Measurements from ENCODE around the gene CNKSR1. TPM values are rescaled to one million over a fixed set of nuclear protein-coding genes. Genes with fewer than 3 reads are reported as not detected.

The CNKSR1 gene
- total RNA-seq (2022; extraction: Qiagen RNA extraction) = 0.15 to 0.51 TPM (median 0.30 TPM) in 5 replicates

DNA sequence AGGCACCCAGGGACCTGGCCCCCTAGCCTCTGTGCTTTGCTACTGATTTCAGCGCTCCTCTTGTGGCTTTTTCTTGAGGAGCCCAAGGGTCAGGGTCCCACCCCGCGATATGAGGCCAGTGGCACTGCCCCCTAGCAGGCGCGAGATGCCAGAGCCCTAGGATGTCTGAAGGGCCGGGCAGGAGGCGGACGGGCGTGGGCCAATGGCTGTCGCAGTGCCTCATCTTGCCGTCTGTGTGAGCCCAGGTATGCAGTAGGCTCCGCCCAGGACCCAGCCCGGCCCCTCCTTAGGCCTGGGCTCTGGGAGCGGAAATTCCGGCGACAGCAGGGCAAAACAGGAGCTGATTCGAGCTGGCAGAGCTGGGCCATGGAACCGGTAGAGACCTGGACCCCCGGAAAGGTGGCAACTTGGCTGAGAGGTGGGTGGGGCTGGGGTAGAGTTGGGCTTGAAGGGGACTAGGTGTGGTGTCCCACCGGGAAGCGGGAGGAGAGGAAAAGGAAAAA lies at the start of gene CNKSR1:
Gene CNKSR1, plus strand, starts transcription at position 310 of the 503 bp plus-strand sequence. Its CDS starts 57 bp downstream, at position 367.

GRCh38 chr1:26158908-26159742 lies 18.2 kb upstream of the CNKSR1 start, which contains the start of gene FAM110D:
TSS of gene FAM110D (plus strand) at chr1:26159079. CDS start at chr1:26161292, 2,213 bp downstream.

DNA sequence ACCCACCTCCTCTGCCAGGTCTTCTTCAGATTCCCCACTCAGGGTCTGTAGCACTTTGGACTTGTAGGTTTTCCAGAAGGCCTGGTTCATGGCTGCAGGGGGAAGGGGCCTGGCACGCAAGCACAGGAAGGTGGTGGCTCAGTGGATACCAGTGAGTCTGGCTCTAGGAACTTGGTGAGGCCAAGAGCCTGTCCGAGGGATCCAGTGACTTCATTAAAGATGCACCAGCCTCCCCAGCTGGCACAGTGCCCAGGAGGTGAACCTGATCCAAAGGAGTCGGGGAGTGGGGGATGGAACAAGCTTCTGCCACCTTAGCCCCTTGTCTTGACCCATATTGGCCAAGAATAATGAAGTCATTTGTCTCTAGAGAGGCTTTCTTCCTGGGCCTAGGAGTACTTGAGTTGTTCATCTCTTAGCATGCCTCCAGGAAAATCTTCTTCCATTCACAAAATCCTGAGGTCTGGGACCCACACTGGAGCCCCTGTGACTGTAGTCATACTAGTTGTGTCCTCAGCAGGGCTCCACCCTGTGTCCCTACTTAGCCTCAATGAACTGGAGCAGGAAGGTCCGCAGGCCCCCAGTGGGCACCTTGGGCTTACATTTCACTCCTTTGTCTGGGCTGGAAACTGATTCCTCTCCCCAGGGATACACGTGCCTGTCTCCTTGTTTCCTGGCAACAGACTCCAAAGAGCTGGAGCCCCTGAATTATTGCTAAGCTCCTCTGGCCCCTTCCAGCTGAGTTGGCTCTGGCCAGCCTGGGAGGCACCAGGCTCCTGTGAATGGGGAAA lies 8.7 kb upstream of the CNKSR1 start, which contains the start of gene C1orf232:
Gene C1orf232, minus strand, starts transcription at position 554 of the 788 bp plus-strand sequence. Its CDS starts 464 bp downstream, at position 90.

DNA sequence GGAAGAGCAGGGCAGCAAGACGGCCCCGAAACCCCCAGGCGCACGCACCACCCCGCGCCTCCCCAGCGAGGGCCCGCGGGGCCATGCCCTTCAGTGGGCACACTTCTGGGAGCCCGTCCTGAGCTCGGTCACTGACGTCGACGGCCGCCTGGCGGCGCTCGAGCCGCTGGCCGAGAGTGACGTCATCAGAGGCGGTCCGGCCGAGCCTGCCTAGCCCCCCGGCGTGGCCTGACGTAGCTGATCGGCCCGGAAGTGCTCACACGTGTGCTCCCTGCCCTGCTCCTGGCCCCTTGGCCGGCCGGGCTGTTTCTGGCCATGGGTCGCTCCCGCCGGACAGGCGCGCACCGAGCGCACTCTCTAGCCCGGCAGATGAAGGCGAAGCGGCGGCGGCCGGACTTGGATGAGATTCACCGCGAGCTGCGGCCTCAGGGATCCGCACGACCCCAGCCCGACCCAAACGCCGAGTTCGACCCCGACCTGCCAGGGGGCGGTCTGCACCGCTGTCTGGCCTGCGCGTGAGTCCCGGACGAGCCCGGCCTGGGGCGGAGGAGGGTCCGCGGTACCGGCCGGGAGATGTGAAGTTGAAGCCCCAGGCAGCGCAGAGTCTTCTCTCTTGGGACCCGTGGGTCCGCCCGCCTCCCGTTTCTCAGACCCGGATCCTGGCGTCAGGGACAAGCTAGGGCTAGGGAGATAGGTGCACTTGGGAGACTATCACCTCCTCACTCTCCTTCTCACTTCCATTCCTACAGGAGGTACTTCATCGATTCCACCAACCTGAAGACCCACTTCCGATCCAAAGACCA lies 7.4 kb upstream of the CNKSR1 start, which contains the start of gene ZNF593:
Gene ZNF593, plus strand, starts transcription at position 240 of the 803 bp plus-strand sequence. Its CDS starts 76 bp downstream, at position 316.

GRCh38 chr1:26171084-26172072 lies 5.9 kb upstream of the CNKSR1 start, which contains the start of gene ZNF593OS:
TSS of gene ZNF593OS (minus strand) at chr1:26171832. CDS start at chr1:26171661, 171 bp downstream.

GRCh38 chr1:26190373-26190987 lies 13.2 kb downstream of the CNKSR1 start, which contains the start of gene CATSPER4:
TSS of gene CATSPER4 (plus strand) at chr1:26190602. CDS start at chr1:26190628, 26 bp downstream.

GRCh38 chr1:26233903-26234643 lies 56.8 kb downstream of the CNKSR1 start, which contains the start of gene CEP85:
TSS of gene CEP85 (plus strand) at chr1:26234200. CDS start at chr1:26239784, 5,584 bp downstream.

Other genes starting within 250 kb of the CNKSR1 start
- 7.0 to 10.3 TPM (median 8.2 TPM) in 5 replicates for gene PAFAH2, start 179.4 kb upstream of the CNKSR1 start, total RNA-seq (2022; extraction: Qiagen RNA extraction)
- gene EXTL1, start 155.7 kb upstream of the CNKSR1 start, total RNA-seq (2022; extraction: Qiagen RNA extraction) = 0.02 TPM in 1 of 5 replicates, not detected in the others
- gene SLC30A2, start 131.4 kb upstream of the CNKSR1 start, total RNA-seq (2022; extraction: Qiagen RNA extraction) = 0.24 to 0.58 TPM (median 0.42 TPM) in 5 replicates
- gene TRIM63, start 109.9 kb upstream of the CNKSR1 start, total RNA-seq (2022; extraction: Qiagen RNA extraction) = 1.3 to 2.0 TPM (median 1.8 TPM) in 5 replicates
- gene PDIK1L, start 65.7 kb upstream of the CNKSR1 start, total RNA-seq (2022; extraction: Qiagen RNA extraction) = 1.7 to 2.8 TPM (median 1.9 TPM) in 5 replicates
- 0.06 TPM in 4 of 5 replicates, not detected in the other for gene FAM110D, start 18.4 kb upstream of the CNKSR1 start, total RNA-seq (2022; extraction: Qiagen RNA extraction)
- not detected in 5 replicates for gene C1orf232, start 8.5 kb upstream of the CNKSR1 start, total RNA-seq (2022; extraction: Qiagen RNA extraction)
- 46.2 to 70.1 TPM (median 67.4 TPM) in 5 replicates for gene ZNF593, start 7.6 kb upstream of the CNKSR1 start, total RNA-seq (2022; extraction: Qiagen RNA extraction)
- gene ZNF593OS, start 5.7 kb upstream of the CNKSR1 start, total RNA-seq (2022; extraction: Qiagen RNA extraction) = 0.25 to 0.49 TPM (median 0.26 TPM) in 4 of 5 replicates, not detected in the other
- not detected in 5 replicates for gene CATSPER4, start 13.1 kb downstream of the CNKSR1 start, total RNA-seq (2022; extraction: Qiagen RNA extraction)
- 11.1 to 13.8 TPM (median 12.3 TPM) in 5 replicates for gene CEP85, start 56.7 kb downstream of the CNKSR1 start, total RNA-seq (2022; extraction: Qiagen RNA extraction)
- gene SH3BGRL3, start 102.6 kb downstream of the CNKSR1 start, total RNA-seq (2022; extraction: Qiagen RNA extraction) = 95.1 to 153 TPM (median 142 TPM) in 5 replicates
- gene UBXN11, start 129.1 kb downstream of the CNKSR1 start, total RNA-seq (2022; extraction: Qiagen RNA extraction) = 12.9 to 15.4 TPM (median 13.7 TPM) in 5 replicates
- not detected in 5 replicates for gene CD52, start 140.5 kb downstream of the CNKSR1 start, total RNA-seq (2022; extraction: Qiagen RNA extraction)
- gene CRYBG2, start 176.6 kb downstream of the CNKSR1 start, total RNA-seq (2022; extraction: Qiagen RNA extraction) = 1.2 to 2.2 TPM (median 1.5 TPM) in 5 replicates
- gene ZNF683, start 195.3 kb downstream of the CNKSR1 start, total RNA-seq (2022; extraction: Qiagen RNA extraction) = not detected in 5 replicates
- not detected in 5 replicates for gene LIN28A, start 233.3 kb downstream of the CNKSR1 start, total RNA-seq (2022; extraction: Qiagen RNA extraction)